ENCODE results near the gene NRG3. TPM values are rescaled to one million over a fixed set of nuclear protein-coding genes. Genes with fewer than 3 reads are reported as not detected.

Gene NRG3
- 29.5 and 32.2 TPM in 2 replicates for total RNA-seq
- long read RNA-seq, partial matches to known transcripts, result 3 of 40 reads
- long read RNA-seq, other reads (novel, unspliced or antisense), result 37 of 40 reads

- Mint-ChIP-seq H3K27me3 (peaks cover 25% of the 10 kb centered on the region), H3K9me3 (ENCODE audit: low read depth) (no peaks in the 10 kb centered on the region), H3K36me3 (ENCODE audit: insufficient read depth) (no peaks in the 10 kb centered on the region), H3K27ac (peak within 1 kb of the TSS; percentile 90), H3K4me3 (ENCODE audit: low read depth) (peak within 1 kb of the TSS; percentile 98), H3K4me1 (ENCODE audit: low read depth) (peaks cover 33% of the 10 kb centered on the region)
- TF ChIP-seq CTCF (IDR thresholded peaks at IDR 0.05; ENCODE audit: unreplicated experiment), result no peak
- peak; percentile 45 for DNase-seq (ENCODE audit: low spot score, unreplicated experiment)
These were observed at the start of gene NRG3 for GRCh38 chr10:81874875-81875466. Gene NRG3 (plus strand): TSS chr10:81875194.

DNA sequence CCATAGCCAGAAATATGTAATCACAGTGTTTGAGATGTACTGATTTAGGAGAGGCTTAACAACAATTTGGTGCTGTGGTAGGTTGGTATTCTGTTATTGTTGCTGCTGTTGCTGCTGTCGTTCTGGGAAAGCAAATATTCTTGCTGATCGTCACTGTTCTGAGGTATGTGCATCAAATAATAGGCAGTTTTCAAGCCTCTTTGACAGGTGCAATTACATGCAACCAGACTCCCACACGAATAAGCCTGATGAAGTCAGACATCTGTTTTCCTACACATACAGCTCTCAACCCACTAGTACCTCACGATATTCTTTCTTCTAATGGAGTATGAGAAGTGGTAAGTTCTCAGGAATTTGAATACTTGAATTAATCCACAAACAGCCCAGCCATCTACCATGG lies 46.7 kb upstream of the NRG3 start:
- H3K27me3 Mint-ChIP-seq, result no peaks in the 10 kb centered on the region
- no peaks in the 10 kb centered on the region for H3K4me1 Mint-ChIP-seq (ENCODE audit: low read depth)
- no peak overlapping the region for H3K27ac Mint-ChIP-seq
- no peak for TF ChIP-seq CTCF (IDR thresholded peaks at IDR 0.05; ENCODE audit: unreplicated experiment)
- peaks cover 7% of the 10 kb centered on the region for H3K9me3 Mint-ChIP-seq (ENCODE audit: low read depth)
- H3K36me3 Mint-ChIP-seq (ENCODE audit: insufficient read depth), result no peaks in the 10 kb centered on the region
- no peak overlapping the region for H3K4me3 Mint-ChIP-seq (ENCODE audit: low read depth)
- DNase-seq (ENCODE audit: low spot score, unreplicated experiment), result no peak

DNA sequence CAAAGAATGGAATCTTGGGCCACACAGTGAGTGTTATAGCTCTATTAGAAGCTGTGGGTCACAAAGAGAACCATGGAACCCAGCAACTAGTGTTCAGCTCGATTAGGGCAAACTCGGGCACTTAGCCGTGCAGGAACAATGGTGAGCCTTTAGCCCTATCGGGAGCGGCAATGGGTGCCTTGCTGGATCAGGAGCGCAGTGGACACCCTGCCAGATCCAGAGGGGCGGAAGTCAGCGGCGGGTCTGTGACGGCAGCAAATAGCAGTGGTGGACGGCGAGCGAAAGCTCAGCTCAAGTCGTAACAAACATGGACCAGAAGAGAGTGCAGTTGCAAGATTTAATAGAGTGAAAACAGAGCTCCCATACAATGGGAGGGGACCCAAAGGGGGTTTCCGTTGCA lies 43.9 kb upstream of the NRG3 start:
- no peak for DNase-seq (ENCODE audit: low spot score, unreplicated experiment)
- Mint-ChIP-seq H3K27me3 (no peaks in the 10 kb centered on the region), H3K4me3 (ENCODE audit: low read depth) (no peak overlapping the region), H3K4me1 (ENCODE audit: low read depth) (no peaks in the 10 kb centered on the region), H3K27ac (no peak overlapping the region), H3K36me3 (ENCODE audit: insufficient read depth) (no peaks in the 10 kb centered on the region), H3K9me3 (ENCODE audit: low read depth) (peaks cover 3% of the 10 kb centered on the region)
- TF ChIP-seq CTCF (IDR thresholded peaks at IDR 0.05; ENCODE audit: unreplicated experiment), result no peak

GRCh38 chr10:81838950-81839349 lies 36.0 kb upstream of the NRG3 start:
- DNase-seq (ENCODE audit: low spot score, unreplicated experiment), result no peak
- Mint-ChIP-seq H3K27ac (no peak overlapping the region), H3K9me3 (ENCODE audit: low read depth) (no peaks in the 10 kb centered on the region), H3K4me3 (ENCODE audit: low read depth) (no peak overlapping the region), H3K36me3 (ENCODE audit: insufficient read depth) (no peaks in the 10 kb centered on the region), H3K4me1 (ENCODE audit: low read depth) (peaks cover 13% of the 10 kb centered on the region), H3K27me3 (no peaks in the 10 kb centered on the region)
- peak; percentile 41 for TF ChIP-seq CTCF (IDR thresholded peaks at IDR 0.05; ENCODE audit: unreplicated experiment)

DNA sequence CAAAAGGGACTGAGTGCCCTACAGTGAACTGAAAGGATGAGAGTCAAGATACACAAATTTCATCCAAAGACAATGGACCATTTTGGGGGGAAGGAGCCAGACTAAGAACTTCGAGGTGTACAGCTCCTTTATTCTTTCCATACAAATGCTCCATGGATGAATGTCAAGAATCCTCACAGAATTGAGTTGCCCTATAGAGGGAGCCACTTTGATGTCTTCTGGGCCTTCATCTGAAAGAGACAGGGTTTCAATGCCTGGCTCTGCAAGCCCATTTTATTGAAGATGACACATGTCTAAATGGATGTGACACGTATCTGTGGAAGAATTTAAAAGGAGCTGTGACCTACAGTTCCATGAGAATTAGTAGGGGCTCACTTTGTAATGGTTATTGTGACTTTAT lies 32.0 kb upstream of the NRG3 start:
- Mint-ChIP-seq H3K27me3 (no peaks in the 10 kb centered on the region), H3K4me3 (ENCODE audit: low read depth) (no peak overlapping the region), H3K4me1 (ENCODE audit: low read depth) (peaks cover 13% of the 10 kb centered on the region), H3K36me3 (ENCODE audit: insufficient read depth) (no peaks in the 10 kb centered on the region), H3K27ac (no peak overlapping the region), H3K9me3 (ENCODE audit: low read depth) (no peaks in the 10 kb centered on the region)
- TF ChIP-seq CTCF (IDR thresholded peaks at IDR 0.05; ENCODE audit: unreplicated experiment), result no peak
- no peak for DNase-seq (ENCODE audit: low spot score, unreplicated experiment)
